Middle frontal gyrus (tissue), 1 donor: ENCODE measurements around the gene RBM18.

Experiments used
- DNase-seq: peaks from one replicate; pipeline ENCODE4 v3.0.0-alpha.2; 2015; ENCODE audit warnings: low spot score; ENCODE audit errors: extremely low spot score

The RBM18 gene, protein sequence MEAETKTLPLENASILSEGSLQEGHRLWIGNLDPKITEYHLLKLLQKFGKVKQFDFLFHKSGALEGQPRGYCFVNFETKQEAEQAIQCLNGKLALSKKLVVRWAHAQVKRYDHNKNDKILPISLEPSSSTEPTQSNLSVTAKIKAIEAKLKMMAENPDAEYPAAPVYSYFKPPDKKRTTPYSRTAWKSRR

DNA sequence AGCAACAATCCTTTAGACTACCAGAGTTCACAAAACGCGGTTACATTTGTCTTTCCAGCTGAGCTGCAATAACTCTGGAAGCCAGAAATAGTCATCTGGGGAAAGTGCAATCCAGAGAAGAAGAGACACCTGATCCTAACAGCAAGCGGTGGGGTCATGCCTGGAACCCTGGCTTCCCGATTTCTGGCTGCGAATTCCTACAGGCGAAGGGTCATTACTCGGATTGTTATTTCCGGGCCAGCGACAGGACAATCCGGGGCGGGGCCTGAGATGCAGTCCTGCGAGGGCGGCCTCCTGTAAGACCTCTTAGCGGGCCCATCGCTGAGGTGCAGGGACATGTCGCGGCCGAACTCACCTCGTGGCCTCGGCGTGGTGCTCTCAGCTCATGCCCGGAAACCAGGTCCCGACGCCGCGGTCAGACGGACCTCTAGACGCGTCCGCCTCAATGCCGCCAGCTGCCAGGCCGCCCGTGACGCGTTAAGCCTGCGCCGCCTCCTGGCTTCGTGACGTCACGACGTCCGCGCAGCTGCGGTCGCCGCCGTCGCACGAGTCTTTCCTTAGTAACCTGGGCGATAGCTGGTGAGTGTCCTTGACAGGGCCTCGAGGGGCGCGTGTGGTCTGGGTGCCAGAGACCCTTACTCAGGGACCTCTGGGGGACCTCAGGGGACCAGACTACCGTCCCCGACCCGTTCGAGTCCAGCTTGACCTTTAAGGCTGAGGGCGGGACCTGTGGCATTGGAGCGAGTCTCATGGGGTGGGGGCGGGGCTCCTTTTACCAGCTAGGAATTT lies at the start of gene RBM18, which contains the start of gene MRRF:
Gene RBM18, minus strand, starts transcription at position 481 of the 789 bp plus-strand sequence. CDS start 3,348 bp downstream, outside the sequence.
Gene MRRF, plus strand, starts transcription at position 523 of the 789 bp plus-strand sequence. CDS start 6,010 bp downstream, outside the sequence.
- peak; percentile 78 for DNase-seq

DNA sequence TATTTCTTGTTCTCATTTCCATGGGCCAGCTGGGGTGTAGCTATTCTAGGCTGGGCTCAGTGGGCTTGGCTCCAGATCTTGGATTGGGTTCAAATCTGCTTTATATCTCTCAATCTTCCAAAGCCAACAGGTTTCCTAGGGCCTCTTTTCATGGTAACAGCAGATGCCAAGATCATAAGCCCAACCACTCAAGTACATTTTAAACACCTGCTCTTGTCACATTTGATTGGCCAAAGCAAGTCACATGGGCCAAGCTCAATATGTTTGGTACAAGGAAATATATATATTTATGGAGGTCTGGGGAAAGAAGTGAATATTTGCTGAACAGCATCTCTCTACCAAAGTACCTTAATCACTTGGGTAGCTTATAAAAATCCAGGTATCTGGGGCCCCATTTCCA lies 49.5 kb upstream of the RBM18 start:
- DNase-seq: no peak

DNA sequence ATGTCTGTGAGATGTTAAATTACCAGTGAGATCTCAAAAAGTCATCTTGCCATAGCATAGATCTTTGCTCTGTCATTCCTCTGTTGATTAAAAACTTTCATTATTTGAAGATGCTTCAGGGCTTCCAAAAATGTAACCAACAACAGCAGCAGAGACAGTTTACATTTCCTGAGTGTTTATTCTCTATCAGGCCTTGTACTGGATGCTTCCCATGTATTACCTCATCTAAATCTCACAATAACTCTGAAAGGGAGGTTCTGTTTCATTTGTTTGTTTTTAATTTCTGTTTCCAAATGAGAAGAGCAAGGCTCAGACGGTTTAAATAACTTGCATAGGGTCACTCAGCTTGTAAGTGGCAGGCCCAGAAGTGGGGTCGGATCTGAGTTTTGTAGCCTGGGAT lies 45.2 kb upstream of the RBM18 start:
- DNase-seq: no peak

DNA sequence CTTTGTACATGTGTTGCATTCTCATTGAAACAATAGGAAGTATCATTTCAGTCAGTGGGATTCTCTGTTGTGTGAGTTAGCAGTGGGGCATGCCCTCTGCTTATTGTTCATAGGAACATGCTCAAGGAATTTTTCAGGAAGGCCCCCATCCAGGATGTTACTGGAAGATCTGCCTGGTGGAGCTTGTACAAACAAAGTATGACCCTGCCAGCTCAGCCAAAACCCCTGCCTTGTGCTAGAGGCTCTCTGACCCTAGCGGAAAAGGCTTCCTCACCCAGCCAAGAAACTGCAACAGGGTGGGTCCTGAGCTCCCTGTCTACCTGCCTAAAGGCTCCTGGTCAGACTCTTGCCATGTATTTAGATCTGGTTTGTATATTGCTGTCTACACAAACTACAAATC lies 43.3 kb upstream of the RBM18 start:
- no peak for DNase-seq

DNA sequence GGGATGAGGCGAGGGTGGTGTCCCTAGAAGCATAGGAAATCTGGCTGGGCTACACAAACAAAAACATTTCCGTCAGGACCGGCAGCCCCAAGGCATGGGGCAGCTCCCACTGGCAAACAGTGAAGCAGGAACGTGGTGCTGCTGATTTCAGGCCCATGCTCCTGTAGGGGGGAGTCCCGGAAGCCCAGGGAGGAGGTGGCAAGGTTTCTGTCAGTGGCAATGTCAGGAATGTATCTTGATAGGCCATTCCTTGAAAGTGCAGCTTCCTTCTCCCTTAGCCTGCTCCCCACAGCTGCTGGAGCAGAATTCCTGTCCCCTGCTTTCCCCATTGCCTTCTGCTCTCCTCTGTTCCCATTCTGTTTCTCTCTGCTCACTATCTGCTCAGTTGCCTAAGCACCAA lies 42.4 kb upstream of the RBM18 start:
- no peak for DNase-seq

DNA sequence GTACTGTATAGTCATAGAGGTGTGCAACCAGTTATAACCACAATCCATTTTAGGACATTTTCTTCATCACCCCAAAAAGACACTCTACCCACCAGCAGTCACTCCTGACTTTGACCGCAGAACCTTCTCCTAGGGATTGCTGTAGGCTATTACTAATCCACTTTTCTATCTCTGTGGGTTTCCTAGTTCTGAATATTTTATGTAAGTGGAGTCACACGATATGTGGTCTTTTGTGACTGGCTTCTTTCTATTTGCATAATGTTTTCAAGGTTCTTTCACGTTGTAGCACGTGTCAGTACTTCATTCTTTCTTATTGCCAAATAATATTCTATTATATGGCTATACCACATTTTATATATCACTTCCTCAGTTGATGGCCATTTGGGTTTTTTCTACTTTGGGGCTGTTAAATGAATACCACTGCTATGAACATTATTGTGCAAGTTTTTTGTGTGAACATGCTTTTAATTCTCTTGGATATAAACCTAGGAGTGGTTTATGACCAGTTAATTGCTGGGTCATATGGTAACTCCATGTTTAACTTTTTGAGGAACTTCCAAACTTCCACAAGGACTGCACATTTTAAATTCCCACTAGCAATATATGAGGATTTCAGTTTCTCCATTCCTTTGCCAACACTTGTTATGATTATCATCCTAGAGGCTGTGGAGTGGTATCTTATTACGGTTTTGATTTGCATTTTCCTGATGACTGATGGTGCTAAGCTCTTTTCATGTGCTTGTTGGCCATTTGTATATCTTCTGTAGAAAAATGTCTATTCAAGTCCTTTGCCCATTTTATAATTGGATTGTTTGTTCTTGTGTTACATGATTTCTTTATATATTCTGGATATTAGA lies 37.8 kb upstream of the RBM18 start:
- DNase-seq: no peak

DNA sequence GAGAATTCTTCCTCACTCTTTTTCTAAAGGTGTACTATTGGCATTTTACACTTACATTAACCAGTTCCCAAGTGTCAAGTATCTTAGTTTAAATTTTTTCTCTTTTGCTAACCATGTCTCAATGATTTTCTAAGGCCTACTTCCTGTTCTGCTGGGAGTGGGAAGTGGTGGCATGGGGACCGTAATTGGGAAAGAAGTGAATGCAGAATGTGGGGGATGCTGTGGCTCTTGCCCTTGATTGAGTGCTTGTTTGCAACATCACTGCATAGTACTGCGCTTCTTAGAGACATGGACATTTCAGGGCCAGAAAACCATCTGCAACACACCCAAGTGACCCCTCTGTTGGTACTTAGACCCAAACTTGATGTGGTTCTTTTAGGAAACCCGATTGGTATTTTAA lies 32.9 kb upstream of the RBM18 start:
- DNase-seq: no peak

DNA sequence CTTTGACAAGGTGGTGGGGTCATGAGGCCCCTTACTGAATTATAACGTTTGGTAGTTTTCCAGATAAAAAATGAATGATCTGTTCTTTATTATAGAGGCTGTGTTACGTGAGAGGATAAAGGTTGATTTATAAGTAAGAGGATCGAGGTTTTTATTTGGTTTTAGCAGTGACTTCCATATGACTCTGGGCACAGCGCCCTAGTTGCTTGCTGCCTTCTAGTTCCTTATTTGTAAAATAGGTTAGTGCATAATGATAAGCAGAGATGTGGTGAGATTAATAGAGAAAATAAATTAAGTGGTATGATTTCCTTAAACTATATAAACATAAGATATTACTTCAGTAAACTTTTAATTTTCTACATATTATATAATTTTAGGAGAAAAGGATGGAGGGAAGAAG lies 29.9 kb upstream of the RBM18 start:
- no peak for DNase-seq

DNA sequence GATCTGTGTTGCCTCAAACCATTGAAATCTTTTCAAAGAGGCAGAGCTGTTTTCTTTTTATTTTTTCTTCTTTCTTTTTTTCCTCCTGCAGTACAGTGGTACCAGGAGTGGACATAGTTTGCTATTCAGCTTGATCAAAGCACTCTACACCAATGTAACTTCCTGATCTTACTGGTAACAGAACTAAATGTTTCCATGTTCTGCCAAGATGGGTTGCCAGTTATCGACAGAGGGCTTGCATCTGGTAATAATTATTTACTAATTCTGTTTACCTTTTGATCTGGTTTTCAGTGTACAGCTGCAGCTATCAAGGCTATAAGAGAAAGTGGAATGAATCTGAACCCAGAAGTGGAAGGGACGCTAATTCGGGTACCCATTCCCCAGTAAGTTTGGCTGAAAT lies 26.8 kb upstream of the RBM18 start:
- no peak for DNase-seq

DNA sequence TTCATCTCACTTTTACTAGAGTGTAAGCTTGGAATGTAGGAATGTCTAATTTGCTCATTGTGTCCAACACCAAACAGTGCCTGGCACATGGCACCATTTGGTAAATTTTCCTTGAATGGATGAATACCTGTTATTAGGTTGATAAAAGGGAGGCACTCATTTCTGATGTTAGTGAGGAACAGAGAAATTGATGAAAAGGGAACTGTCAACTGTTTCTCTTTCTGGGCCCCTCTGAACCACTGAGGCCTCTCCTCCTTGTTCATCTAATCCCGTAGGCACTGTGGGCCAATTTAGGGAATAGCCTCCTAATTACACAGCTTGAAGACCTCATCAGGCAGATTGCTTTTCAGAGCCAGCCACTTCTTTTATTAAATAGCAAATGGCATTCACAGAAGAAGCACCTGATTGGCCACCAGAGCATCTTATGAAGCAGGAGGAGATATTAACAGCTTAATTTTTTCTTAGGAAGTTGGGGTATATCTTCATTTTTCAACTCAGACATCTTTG lies 22.6 kb upstream of the RBM18 start:
- DNase-seq: no peak

DNA sequence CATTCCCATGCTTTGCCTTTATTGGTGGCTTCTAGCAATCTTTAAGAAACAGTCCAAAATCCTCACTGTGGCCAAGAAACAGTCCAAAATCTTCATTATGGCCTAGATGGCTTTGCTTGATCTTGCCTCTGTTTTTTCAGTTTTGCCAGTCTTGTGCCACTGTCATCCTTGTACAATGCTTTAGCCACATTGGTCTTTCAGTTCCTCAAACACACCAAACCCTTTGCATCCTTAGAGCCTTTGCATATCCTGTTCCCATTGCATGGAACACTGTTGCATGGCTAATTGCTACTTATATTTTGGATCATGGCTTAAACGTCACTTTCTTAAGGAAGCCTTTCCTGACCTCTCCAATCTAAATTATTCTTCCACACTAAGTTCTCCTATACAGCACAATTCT lies 22.1 kb upstream of the RBM18 start:
- DNase-seq: no peak

DNA sequence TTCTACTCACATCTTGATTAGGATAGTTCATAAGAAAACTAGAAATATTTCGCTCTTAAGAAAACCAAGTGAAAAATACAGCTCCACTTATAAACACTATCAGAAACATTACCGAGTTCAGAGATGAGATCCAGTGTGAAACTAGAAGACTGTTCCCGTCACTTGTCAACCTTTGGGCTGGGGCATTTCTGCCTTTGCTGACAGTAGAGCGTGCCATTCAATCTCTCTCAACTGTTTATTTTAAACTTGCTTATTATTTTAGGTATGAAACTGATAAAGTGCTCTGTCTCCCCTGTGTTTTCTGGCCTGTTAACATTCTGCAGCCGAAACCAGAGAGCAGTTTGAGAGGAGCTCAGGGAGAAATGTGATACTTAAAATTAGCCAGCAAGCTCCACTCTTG lies 16.7 kb upstream of the RBM18 start:
- no peak for DNase-seq

DNA sequence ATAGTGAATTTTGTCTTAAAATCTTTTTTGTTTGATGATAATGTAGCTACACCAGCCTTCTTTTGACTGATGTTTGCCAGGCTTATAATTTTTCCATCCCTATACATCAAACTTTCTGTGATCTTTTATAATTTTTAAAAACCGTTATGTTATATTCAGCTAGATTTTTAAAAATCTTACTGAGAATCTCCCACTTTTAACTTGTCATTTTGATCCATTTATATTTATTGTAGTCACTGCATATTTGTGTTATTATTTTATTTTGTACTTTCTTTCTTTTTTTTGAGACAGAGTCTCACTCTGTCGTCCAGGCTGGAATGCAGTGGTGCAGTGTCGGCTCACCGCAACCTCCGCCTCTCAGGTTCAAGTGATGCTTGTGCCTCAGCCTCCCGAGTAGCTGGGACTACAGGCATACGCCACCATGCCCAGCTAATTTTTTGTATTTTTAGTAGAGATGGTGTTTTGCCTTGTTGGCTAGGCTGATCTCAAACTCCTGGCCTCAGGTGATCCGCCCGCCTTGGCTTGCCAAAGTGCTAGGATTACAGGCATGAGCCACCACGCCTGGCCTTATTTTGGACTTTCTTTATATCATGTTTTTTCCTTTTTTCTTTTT lies 12.8 kb upstream of the RBM18 start:
- no peak for DNase-seq

DNA sequence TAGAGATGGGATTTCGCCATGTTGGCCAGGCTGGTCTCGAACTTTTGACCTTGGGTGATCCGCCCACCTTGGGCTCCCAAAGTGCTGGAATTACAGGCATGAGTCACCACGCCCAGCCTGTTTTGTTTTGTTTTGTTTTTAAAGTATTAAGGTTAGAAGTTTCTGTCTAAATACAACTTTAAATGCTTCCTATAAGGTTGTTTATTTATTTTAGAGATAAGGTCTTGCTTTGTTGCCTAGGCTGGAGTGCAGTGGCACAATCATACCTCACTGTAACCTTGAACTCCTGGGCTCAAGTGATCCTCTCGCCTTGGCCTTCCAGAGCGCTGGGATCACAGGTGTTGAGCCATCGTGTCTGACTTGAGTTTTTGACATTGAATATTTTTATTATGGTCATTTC lies 11.5 kb upstream of the RBM18 start:
- no peak for DNase-seq

DNA sequence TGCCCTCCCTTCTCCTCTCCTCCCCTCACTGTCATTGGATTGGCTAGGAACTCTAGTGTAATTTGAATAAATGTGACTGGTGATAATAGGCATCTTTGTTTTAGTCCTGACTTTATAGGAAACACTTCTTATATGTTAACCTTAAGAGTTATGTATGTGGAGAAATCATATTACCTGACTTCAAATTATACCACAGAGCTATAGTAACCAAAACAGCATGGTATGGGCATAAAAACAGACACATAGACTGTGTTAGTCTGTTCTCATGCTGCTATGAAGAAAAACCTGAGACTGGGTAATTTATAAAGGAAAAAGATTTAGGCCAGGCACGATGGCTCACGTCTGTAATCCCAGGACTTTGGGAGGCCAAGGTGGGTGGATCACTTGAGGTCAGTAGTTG lies 9.4 kb upstream of the RBM18 start:
- DNase-seq: no peak

DNA sequence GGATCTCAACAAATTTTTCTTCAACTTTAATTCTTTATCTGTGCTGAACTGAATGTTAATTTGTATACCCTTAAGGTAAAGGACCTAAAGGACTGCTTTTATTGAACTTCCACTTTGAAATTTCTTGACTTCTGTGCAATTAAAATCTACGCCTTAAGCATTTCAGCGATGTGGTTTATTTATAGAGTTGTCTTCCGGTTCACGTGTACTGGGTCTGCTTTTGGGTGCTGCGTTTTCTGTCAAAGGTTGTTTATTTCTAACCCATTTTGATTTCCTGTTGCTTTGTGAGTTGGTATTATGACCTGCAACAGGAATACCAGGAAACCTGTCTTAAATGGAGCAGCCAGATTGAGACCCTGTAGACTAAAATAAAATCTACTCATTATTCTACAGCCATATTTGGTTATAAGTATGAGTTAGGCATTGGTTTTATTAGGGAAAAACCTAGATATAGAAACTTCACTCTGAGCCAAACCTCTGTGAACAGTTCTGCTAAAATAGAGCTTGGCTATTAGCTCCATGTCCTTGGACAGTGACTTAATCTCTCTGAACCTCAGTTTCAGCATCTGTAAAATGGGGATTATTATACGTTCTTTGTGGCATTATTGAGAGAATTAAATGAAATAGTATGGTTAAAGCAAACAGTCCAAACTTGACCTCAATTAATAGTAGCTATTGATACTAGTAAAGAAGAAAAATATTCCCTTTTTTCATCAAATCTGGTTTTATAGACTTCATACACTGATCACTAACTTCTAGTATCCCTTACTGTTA lies 3.6 kb upstream of the RBM18 start:
- DNase-seq: no peak

DNA sequence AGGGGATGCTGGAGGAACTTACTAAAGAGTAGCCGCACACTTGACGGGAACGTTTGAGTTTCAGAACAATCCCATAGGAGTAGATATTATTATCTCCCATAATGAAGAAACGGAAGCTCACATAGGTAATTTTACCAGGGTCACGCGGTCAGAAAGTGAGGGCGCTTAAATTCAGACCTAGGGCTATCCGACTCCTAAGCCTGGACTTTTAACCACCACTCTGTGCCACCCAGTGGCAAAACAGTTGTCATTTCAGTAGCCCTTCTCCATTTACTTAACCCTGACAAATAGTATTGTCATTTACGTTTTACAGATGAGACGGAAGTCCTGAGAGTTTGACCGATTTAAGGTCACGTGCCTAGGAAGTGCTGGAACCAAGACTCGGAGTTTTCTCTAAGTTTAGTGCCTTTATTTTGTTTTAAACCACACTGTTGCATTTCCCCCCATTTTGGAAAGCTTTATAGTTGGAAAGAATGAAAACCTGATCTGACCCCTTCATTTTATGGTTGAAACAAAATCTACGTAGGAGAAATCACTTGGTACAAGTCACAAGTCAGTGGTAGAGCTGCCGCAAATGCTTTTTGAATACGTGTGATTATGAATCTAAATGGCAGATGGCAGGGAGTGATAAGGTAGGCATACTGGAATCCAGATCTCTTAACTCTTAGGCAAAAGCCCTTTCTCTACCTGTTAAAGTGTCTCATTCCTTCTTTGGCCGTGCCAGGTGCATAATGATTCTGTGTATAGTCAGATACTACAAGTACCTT lies 692 bp upstream of the RBM18 start:
- DNase-seq: no peak

DNA sequence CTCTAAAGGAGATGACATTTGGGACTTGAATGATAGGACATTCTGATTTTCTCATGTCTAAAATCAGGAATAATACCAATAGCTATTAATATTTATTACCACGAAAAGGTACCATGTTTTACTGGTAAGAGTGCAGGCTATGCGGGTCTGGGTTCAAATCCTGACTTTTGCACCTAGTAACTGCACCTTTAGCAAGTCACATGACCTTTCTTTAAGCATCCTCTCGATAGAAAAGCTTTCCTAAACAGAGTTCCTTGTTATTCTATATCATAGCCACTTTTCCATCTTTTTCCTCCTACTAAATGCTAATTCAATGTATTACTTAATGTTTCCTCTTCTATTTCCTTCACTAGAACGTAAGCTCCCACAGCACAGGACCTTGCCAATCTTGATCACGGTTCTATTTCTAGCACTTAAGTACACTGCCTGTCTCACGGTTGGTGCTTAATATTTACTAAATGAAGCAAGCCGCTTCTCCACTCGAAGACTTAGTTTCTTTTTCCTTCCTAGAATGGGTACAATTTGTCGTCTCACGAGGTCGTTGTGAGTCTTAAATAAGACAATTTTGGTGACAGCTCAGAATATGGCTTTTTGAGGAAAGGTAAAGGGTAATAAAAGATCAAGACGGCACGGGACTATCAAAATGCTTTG lies 816 bp downstream of the RBM18 start:
- DNase-seq: no peak

DNA sequence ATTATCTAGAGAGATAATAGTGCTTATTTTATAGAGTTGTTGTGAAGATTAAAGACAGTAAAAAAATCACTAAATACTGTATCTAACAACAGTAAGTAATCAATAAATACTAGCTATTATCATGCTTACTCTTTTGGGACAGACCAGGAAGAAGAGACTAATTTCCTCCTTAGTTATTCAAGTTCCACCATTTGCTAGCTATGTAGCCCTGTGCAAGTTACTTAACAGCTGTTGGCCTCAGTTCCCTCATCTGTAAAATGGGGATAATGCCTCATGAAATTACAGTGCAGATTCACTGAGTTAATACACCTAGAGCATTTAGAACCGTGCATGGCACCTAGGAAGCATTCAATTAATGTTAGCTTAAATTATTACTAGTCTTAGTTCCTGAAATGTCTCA lies 2.6 kb downstream of the RBM18 start:
- no peak for DNase-seq
